ENCODE measurements around the gene CKAP4. TPM values are rescaled to one million over a fixed set of nuclear protein-coding genes. Genes with fewer than 3 reads are reported as not detected.

The CKAP4 gene
- total and polyA plus RNA-seq, 2 of the 13 experiments (the other 11 are each of a cell fraction or from before 2014, with no cell fraction given): 39.2 to 70.2 TPM

- Histone ChIP-seq H3K36me3 (replicated peaks in 1 of 2; ENCODE audit: control insufficient read depth in 1 of 2, insufficient read depth in 2 of 2, low read length in 2 of 2) (no peaks in the 10 kb centered on the region), H3K4me2 (ENCODE audit: low read depth, low read length) (no peak overlapping the region; the same call in 1 of the 2 replicates), H3K9me3 (ENCODE audit: low read length) (no peaks in the 10 kb centered on the region), H3K9ac (ENCODE audit: insufficient read depth, low read depth, low read length) (0 out of 2 replicates have a peak overlapping the region, but pooled peaks have one; percentile 6), H4K20me1 (ENCODE audit: insufficient read depth, low read length) (no peaks in the 10 kb centered on the region), H3K4me3 (replicated peaks in 1 of 3; ENCODE audit: insufficient read depth in 1 of 3, low read depth in 2 of 3, low read length in 3 of 3) (no peak overlapping the region), H3K79me2 (ENCODE audit: insufficient read depth, low read length) (no peaks in the 10 kb centered on the region), H3K27me3 (ENCODE audit: control insufficient read depth in 1 of 2, insufficient read depth in 2 of 2, low read length in 2 of 2) (peaks cover 1 to 2% of the 10 kb centered on the region in 2 experiments; a peak in 1 of 5 replicates), H3K27ac (ENCODE audit: extremely low read length, insufficient read depth, low read length) (no peak overlapping the region), H2AFZ (ENCODE audit: low read length) (no peak overlapping the region), H3K4me1 (ENCODE audit: insufficient read depth, low read length) (peaks cover 49% of the 10 kb centered on the region)
- no TSS peak for BruUV-seq (replicated peaks)
- ATAC-seq (no peak), DNase-seq (ENCODE audit: low spot score) (no peak), FAIRE-seq (no peak)
- in situ Hi-C loops (cut with HindIII; ENCODE audit: extremely low pct_ligation_motif_present, low pct_unique_long_range_greater_than_20kb): no loop called here
- POLR2A ChIA-PET: interaction anchor here (0.6 to 1.5 kb wide), 3 partner anchors 10 to 26 kb away, joined by 3 to 5 read pairs (median 3); partner anchors contain the start of gene CKAP4
- CTCF ChIA-PET (ENCODE audit: low intra/inter-chr PET ratio, low total read pairs): no interaction called here
- 53% methylated on average over 5 of the region's 5 CpGs for WGBS (ENCODE audit: low lambda C conversion rate)
- intact Hi-C loops (cut with micrococcal nuclease; ENCODE audit: unreplicated experiment): no loop called here
- TF ChIP-seq ARID5B (CRISPR knock-in tag; IDR thresholded peaks at IDR 0.05) (0 out of 2 replicates have a peak, but pooled peaks have one; percentile 19), ZNF816 (CRISPR knock-in tag; IDR thresholded peaks at IDR 0.05; ENCODE audit: borderline replicate concordance) (no peak), MAFK (conservative IDR thresholded peaks at IDR 0.05 in 1 of 2, IDR thresholded peaks at IDR 0.05 in 1 of 2; ENCODE audit: low read length in 2 of 2) (0 out of 4 replicates have a peak, but pooled peaks of 1 of the 2 experiments have one; percentile 2), HNF4A (CRISPR knock-in tag; IDR thresholded peaks at IDR 0.05) (peak; percentile 49), ERF (CRISPR knock-in tag; IDR thresholded peaks at IDR 0.05) (no peak), POLR2AphosphoS2 (IDR thresholded peaks at IDR 0.05; ENCODE audit: low read depth, low read length) (no peak), ZNF740 (CRISPR knock-in tag; IDR thresholded peaks at IDR 0.05) (no peak), ZBTB26 (CRISPR knock-in tag; IDR thresholded peaks at IDR 0.05; ENCODE audit: borderline replicate concordance) (no peak), CSRNP2 (CRISPR knock-in tag; conservative IDR thresholded peaks at IDR 0.05; ENCODE audit: low read depth) (no peak), MATR3 (CRISPR knock-in tag; IDR thresholded peaks at IDR 0.05) (no peak), ZNF260 (CRISPR knock-in tag; IDR thresholded peaks at IDR 0.05; ENCODE audit: borderline replicate concordance, low read depth) (no peak), ZNF709 (CRISPR knock-in tag; IDR thresholded peaks at IDR 0.05) (no peak), ZNF160 (CRISPR knock-in tag; IDR thresholded peaks at IDR 0.05) (0 out of 2 replicates have a peak, but pooled peaks have one; percentile 32), SIX4 (CRISPR knock-in tag; IDR thresholded peaks at IDR 0.05) (no peak), HMG20A (CRISPR knock-in tag; IDR thresholded peaks at IDR 0.05; ENCODE audit: borderline replicate concordance) (peak; percentile 8; the same call in 1 of the 2 replicates)
These were observed 24.0 kb upstream of the CKAP4 start for GRCh38 chr12:106271575-106272505.

Data from HepG2 (cell line).